Peyer's patch (tissue), 4 donors: ENCODE results near the gene SMARCC2.

ENCODE experiments used
- CTCF ChIP-seq, 6 experiments: fragments of 450-650 bp in 4 of 6; fragments of 200-600 bp in 2 of 6; sonication (generic) in 1 of 6; IDR thresholded peaks; one replicate each; pipeline ENCODE4 v1.5.1; 2017 to 2019; ENCODE audit warnings: antibody characterized with exemption in 6 of 6, mild to moderate bottlenecking in 3 of 6, moderate library complexity in 1 of 6
- POLR2A ChIP-seq, 2 donors: fragments of 450-650 bp; IDR thresholded peaks; one replicate each; pipeline ENCODE4 v1.5.1; 2017; ENCODE audit warnings: antibody characterized with exemption in 2 of 2, mild to moderate bottlenecking in 2 of 2, moderate library complexity in 2 of 2

- TF ChIP-seq CTCF (IDR thresholded peaks at IDR 0.05) (no peak), POLR2A (IDR thresholded peaks at IDR 0.05) (no peak)
Observed at GRCh38 chr12:56172839-56173238, 16.4 kb downstream of the SMARCC2 start.
